OCI-LY7 (cell line): ENCODE measurements around the gene FAM3D.

Experiments
- CTCF ChIP-seq: fragments of 200-600 bp; sonication (generic); conservative IDR thresholded peaks from 2 replicates; pipeline ENCODE4 v1.5.1; 2014; ENCODE audit warnings: mild to moderate bottlenecking, antibody characterized with exemption, low read length, moderate library complexity, mixed read lengths
- EZH2phosphoT487 ChIP-seq: fragments of 200-600 bp; sonication (generic); IDR thresholded peaks from 2 replicates; pipeline ENCODE4 v1.6.1; 2018; ENCODE audit warnings: low read depth, borderline replicate concordance, mild to moderate bottlenecking, mixed run types, antibody characterized with exemption, low read length, moderate library complexity, mixed read lengths

DNA sequence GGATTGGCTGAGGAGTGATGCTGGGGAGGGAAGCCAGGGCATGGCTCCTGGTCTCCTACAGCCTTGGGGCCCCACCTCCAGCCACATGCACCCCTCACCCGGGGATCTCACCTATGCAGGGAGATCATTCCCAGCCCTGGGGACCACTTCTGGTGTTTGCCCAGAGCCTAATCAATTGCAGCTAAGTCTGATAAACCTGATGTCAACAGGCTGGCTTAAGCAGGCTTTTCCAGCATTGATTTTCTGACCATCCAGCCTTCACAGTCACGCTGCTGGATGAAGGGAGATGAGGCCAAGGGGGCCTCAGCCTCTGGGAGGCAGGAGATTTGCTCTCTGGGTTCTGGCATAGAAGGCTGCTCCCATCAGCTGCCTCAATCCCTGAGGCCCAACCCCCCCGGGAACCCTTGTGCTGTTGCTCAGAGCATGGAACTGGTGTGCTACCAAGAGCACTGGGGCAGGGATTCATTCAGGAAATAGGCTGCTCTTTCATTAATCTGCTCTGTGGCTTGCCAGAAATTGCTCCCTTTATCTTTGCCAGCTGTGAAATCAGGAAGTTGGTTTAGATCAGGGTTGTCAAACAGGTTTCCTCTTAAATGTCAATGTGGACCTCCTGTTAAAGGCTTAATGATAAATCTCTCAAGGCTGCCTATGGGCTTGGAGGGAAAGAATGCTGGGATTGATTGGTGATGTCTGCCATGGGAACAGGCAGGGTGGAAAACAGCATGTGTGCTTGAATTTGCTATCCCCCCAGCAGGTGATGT lies 19.0 kb downstream of the FAM3D start:
- TF ChIP-seq CTCF (no peak), EZH2phosphoT487 (no peak)
